Breast epithelium (tissue), 4 donors: ENCODE measurements around the gene AMIGO1. TPM values are rescaled to one million over a fixed set of nuclear protein-coding genes. Genes with fewer than 3 reads are reported as not detected.

Experiments used
- DNase-seq, 2 donors: peaks; one replicate each; pipeline ENCODE4 v3.0.0-alpha.2; 2019; ENCODE audit warnings: low spot score in 2 of 2
- H3K27ac ChIP-seq, 2 donors: fragments of 200-600 bp; sonication (generic) in 1 of 2; one replicate each; pipeline ENCODE4 v1.5.1; 2016 to 2019; ENCODE audit warnings: mild to moderate bottlenecking in 1 of 2
- H3K27me3 ChIP-seq, 2 donors: fragments of 200-600 bp; sonication (generic) in 1 of 2; one replicate each; pipeline versions ENCODE4 v1.5.1 to v1.6.0; 2017 to 2019; ENCODE audit warnings: control low read depth in 1 of 2, mild to moderate bottlenecking in 1 of 2
- H3K36me3 ChIP-seq: fragments of 200-600 bp; one replicate; pipeline ENCODE4 v1.5.1; 2019
- H3K4me1 ChIP-seq, 2 donors: fragments of 200-600 bp; sonication (generic); one replicate each; pipeline ENCODE4 v1.5.1; 2016 to 2019; ENCODE audit warnings: control low read depth in 1 of 2
- H3K4me3 ChIP-seq, 3 donors: fragments of 200-600 bp; sonication (generic); 1 replicate in 2 of 3; 2 replicates in 1 of 3; pipeline ENCODE4 v1.5.1; 2016 to 2019; ENCODE audit warnings: mild to moderate bottlenecking in 3 of 3, moderate library complexity in 2 of 3
- H3K9me3 ChIP-seq, 2 donors: fragments of 200-600 bp; sonication (generic) in 1 of 2; one replicate each; pipeline ENCODE4 v1.5.1; 2016 to 2019; ENCODE audit warnings: control low read depth in 1 of 2
- CTCF ChIP-seq, 3 donors: fragments of 450-650 bp; IDR thresholded peaks; one replicate each; pipeline ENCODE4 v1.5.1; 2016 to 2017; ENCODE audit warnings: antibody characterized with exemption in 3 of 3, mild to moderate bottlenecking in 3 of 3, moderate library complexity in 3 of 3
- POLR2A ChIP-seq: fragments of 450-650 bp; IDR thresholded peaks from one replicate; pipeline ENCODE4 v1.6.1; 2016; ENCODE audit warnings: antibody characterized with exemption, mild to moderate bottlenecking, moderate library complexity
- POLR2AphosphoS5 ChIP-seq, 3 donors: sonication (generic); formaldehyde crosslinking; IDR thresholded peaks; one replicate each; pipeline ENCODE4 v1.6.1; 2017; ENCODE audit warnings: antibody characterized with exemption in 3 of 3
- intact Hi-C: fragments of 100-400 bp; cut with DNase I; formaldehyde crosslinking; loops from one replicate; pipeline ENCODE4 v1.15.1; 2023; ENCODE audit warnings: low total_unique reads
- total RNA-seq, 3 donors: library from RNA; depleted of rRNA; stranded (reverse); fragments of >200 nt; gene quantifications; one replicate each; pipeline ENCODE4 v1.1.0, GENCODE V29; 2016

AMIGO1 gene
- total RNA-seq, 3 donors from 2014 or later: 3.0 to 9.5 (median 6.4) TPM

GRCh38 chr1:109508873-109509175, 703 bp downstream of the AMIGO1 start:
- H3K4me1 ChIP-seq: no peaks in the 10 kb centered on the region
- peak overlapping the region; percentile 57 to 85 (median 73) for H3K4me3 ChIP-seq
- H3K27me3 ChIP-seq: no peaks in the 10 kb centered on the region
- H3K9me3 ChIP-seq: no peaks in the 10 kb centered on the region
- no peak for DNase-seq
- no peak for TF ChIP-seq POLR2AphosphoS5 (IDR thresholded peaks at IDR 0.05)
- no peak for TF ChIP-seq POLR2A
- no peak for TF ChIP-seq CTCF (IDR thresholded peaks at IDR 0.05)
- H3K36me3 ChIP-seq: no peaks in the 10 kb centered on the region
- peak overlapping the region in 1 of 2 donors; percentile 53 for H3K27ac ChIP-seq
- intact Hi-C loops: loop anchor here (2.0 kb wide), 1 partner anchor 18 kb away; no protein-coding TSS in a partner anchor

- TF ChIP-seq CTCF (IDR thresholded peaks at IDR 0.05) (no peak), POLR2AphosphoS5 (IDR thresholded peaks at IDR 0.05) (no peak)
- Histone ChIP-seq H3K4me3 (peak overlapping the region in 2 of 3 donors; percentile 73 to 85), H3K36me3 (no peaks in the 10 kb centered on the region), H3K4me1 (no peaks in the 10 kb centered on the region), H3K27ac (peak overlapping the region in 1 of 2 donors; percentile 53), H3K27me3 (no peaks in the 10 kb centered on the region), H3K9me3 (no peaks in the 10 kb centered on the region)
- intact Hi-C loops: loop anchor here (2.0 kb wide), 1 partner anchor 19 kb away; no protein-coding TSS in a partner anchor
- DNase-seq: no peak
Measured at GRCh38 chr1:109508001-109508872, 1.3 kb downstream of the AMIGO1 start.

- no peaks in the 10 kb centered on the region for H3K4me1 ChIP-seq
- TF ChIP-seq CTCF (IDR thresholded peaks at IDR 0.05): no peak
- no peak for TF ChIP-seq POLR2AphosphoS5 (IDR thresholded peaks at IDR 0.05)
- no peak for TF ChIP-seq POLR2A
- intact Hi-C loops: no loop called here
- DNase-seq: no peak
- H3K4me3 ChIP-seq: no peak overlapping the region
- H3K27ac ChIP-seq: no peak overlapping the region
- no peaks in the 10 kb centered on the region for H3K9me3 ChIP-seq
- H3K27me3 ChIP-seq: no peaks in the 10 kb centered on the region
- H3K36me3 ChIP-seq: no peaks in the 10 kb centered on the region
Measured at GRCh38 chr1:109504974-109505373, 4.6 kb downstream of the AMIGO1 start.

- Histone ChIP-seq H3K4me1 (no peaks in the 10 kb centered on the region), H3K27ac (peak overlapping the region in 1 of 2 donors; percentile 36), H3K27me3 (no peaks in the 10 kb centered on the region), H3K4me3 (no peak overlapping the region), H3K9me3 (no peaks in the 10 kb centered on the region), H3K36me3 (no peaks in the 10 kb centered on the region)
- TF ChIP-seq CTCF (IDR thresholded peaks at IDR 0.05) (no peak), POLR2A (no peak)
- intact Hi-C loops: no loop called here
- no peak for DNase-seq
Measured at GRCh38 chr1:109503935-109504334, 5.6 kb downstream of the AMIGO1 start.

- no peak for TF ChIP-seq CTCF (IDR thresholded peaks at IDR 0.05)
- no peak for TF ChIP-seq POLR2AphosphoS5 (IDR thresholded peaks at IDR 0.05)
- TF ChIP-seq POLR2A: no peak
Measured at GRCh38 chr1:109502364-109502851, 7.1 kb downstream of the AMIGO1 start.

More at GRCh38 chr1:109502364-109502851, 7.1 kb downstream of the AMIGO1 start:
- H3K4me3 ChIP-seq: no peak overlapping the region
- H3K27ac ChIP-seq: peak overlapping the region in 1 of 2 donors; percentile 32
- no peaks in the 10 kb centered on the region for H3K27me3 ChIP-seq
- intact Hi-C loops: no loop called here
- no peaks in the 10 kb centered on the region for H3K36me3 ChIP-seq
- H3K9me3 ChIP-seq: no peaks in the 10 kb centered on the region
- no peak for DNase-seq
- H3K4me1 ChIP-seq: no peaks in the 10 kb centered on the region
